ENCODE results near the gene NR3C2. TPM values are rescaled to one million over a fixed set of nuclear protein-coding genes. Genes with fewer than 3 reads are reported as not detected.

The NR3C2 gene
- total and polyA plus RNA-seq, 3 donors from 2014 or later = 17.6 to 28.1 (median 19.9) TPM

GRCh38 chr4:148431401-148431800, 10.8 kb downstream of the NR3C2 start:
- H3K27me3 ChIP-seq = no peaks in the 10 kb centered on the region
- H3K36me3 ChIP-seq (ENCODE audit: low read depth, missing control alignments) = no peaks in the 10 kb centered on the region
- WGBS, 2 donors = 90 to 93% methylated on average over 4 of the region's 4 CpGs
- no peak for DNase-seq
- no peaks in the 10 kb centered on the region for H3K9me3 ChIP-seq
- H3K4me1 ChIP-seq = no peaks in the 10 kb centered on the region
- intact Hi-C loops (cut with DNase I; ENCODE audit: low total_unique reads) = no loop called here
- H3K27ac ChIP-seq = no peak overlapping the region
- TF ChIP-seq POLR2A (IDR thresholded peaks at IDR 0.05) = no peak
- no peak for TF ChIP-seq CTCF (IDR thresholded peaks at IDR 0.05)
- H3K4me3 ChIP-seq = no peak overlapping the region

GRCh38 chr4:148430854-148431253, 11.4 kb downstream of the NR3C2 start:
- Histone ChIP-seq H3K27me3 (no peaks in the 10 kb centered on the region), H3K4me3 (no peak overlapping the region), H3K9me3 (no peaks in the 10 kb centered on the region), H3K27ac (no peak overlapping the region), H3K36me3 (ENCODE audit: low read depth, missing control alignments) (no peaks in the 10 kb centered on the region), H3K4me1 (no peaks in the 10 kb centered on the region)
- no peak for DNase-seq
- 92% methylated on average over 3 of the region's 3 CpGs for WGBS, 2 donors
- intact Hi-C loops (cut with DNase I; ENCODE audit: low total_unique reads) = no loop called here
- no peak for TF ChIP-seq POLR2A (IDR thresholded peaks at IDR 0.05)
- TF ChIP-seq CTCF (IDR thresholded peaks at IDR 0.05) = no peak

GRCh38 chr4:148429206-148429605, 13.0 kb downstream of the NR3C2 start:
- WGBS, 2 donors = 87 to 95% methylated on average over 2 of the region's 2 CpGs
- Histone ChIP-seq H3K27me3 (no peaks in the 10 kb centered on the region), H3K4me3 (no peak overlapping the region), H3K27ac (no peak overlapping the region), H3K9me3 (no peaks in the 10 kb centered on the region), H3K36me3 (ENCODE audit: low read depth, missing control alignments) (no peaks in the 10 kb centered on the region), H3K4me1 (no peaks in the 10 kb centered on the region)
- no peak for DNase-seq
- intact Hi-C loops (cut with DNase I; ENCODE audit: low total_unique reads) = no loop called here
- TF ChIP-seq POLR2A (IDR thresholded peaks at IDR 0.05) (no peak), CTCF (IDR thresholded peaks at IDR 0.05) (no peak)

GRCh38 chr4:148426643-148427042, 15.6 kb downstream of the NR3C2 start:
- 91 to 92% methylated on average over 5 of the region's 5 CpGs for WGBS, 2 donors
- Histone ChIP-seq H3K9me3 (no peaks in the 10 kb centered on the region), H3K4me1 (no peaks in the 10 kb centered on the region), H3K27ac (no peak overlapping the region), H3K27me3 (no peaks in the 10 kb centered on the region), H3K36me3 (ENCODE audit: low read depth, missing control alignments) (no peaks in the 10 kb centered on the region), H3K4me3 (no peak overlapping the region)
- TF ChIP-seq CTCF (IDR thresholded peaks at IDR 0.05) (no peak), POLR2A (IDR thresholded peaks at IDR 0.05) (no peak)
- intact Hi-C loops (cut with DNase I; ENCODE audit: low total_unique reads) = no loop called here
- DNase-seq = no peak

GRCh38 chr4:148425327-148426110, 16.7 kb downstream of the NR3C2 start:
- 80 to 81% methylated on average over 5 of the region's 5 CpGs for WGBS, 2 donors
- intact Hi-C loops (cut with DNase I; ENCODE audit: low total_unique reads) = no loop called here

More at GRCh38 chr4:148425327-148426110, 16.7 kb downstream of the NR3C2 start:
- TF ChIP-seq CTCF (IDR thresholded peaks at IDR 0.05) (no peak), POLR2A (IDR thresholded peaks at IDR 0.05) (no peak)
- peaks cover 3% of the 10 kb centered on the region for H3K4me1 ChIP-seq
- no peaks in the 10 kb centered on the region for H3K27me3 ChIP-seq
- no peaks in the 10 kb centered on the region for H3K9me3 ChIP-seq
- H3K4me3 ChIP-seq = no peak overlapping the region
- H3K36me3 ChIP-seq (ENCODE audit: low read depth, missing control alignments) = no peaks in the 10 kb centered on the region
- DNase-seq = no peak
- no peak overlapping the region for H3K27ac ChIP-seq

All from testis (tissue), 3 donors.